Neuronal stem cell (in vitro differentiated cells): ENCODE measurements around the gene UBAC2.

Experiments
- DNase-seq: peaks from one replicate; pipeline ENCODE4 v3.0.0-alpha.2; 2013; ENCODE audit warnings: low spot score
- H2AFZ ChIP-seq: one replicate; pipeline ENCODE4 v1.6.1; 2013; ENCODE audit warnings: mild to moderate bottlenecking, low read length, inconsistent platforms
- H2AK5ac ChIP-seq: 2 replicates; pipeline ENCODE4 v1.6.1; 2013; ENCODE audit warnings: low read depth, mild to moderate bottlenecking, inconsistent platforms, low read length, moderate library complexity, mixed read lengths
- H2BK120ac ChIP-seq: 2 replicates; pipeline ENCODE4 v1.6.1; 2013; ENCODE audit warnings: low read depth, mild to moderate bottlenecking, inconsistent platforms, low read length, moderate library complexity, mixed read lengths
- H2BK12ac ChIP-seq: one replicate; pipeline ENCODE4 v1.6.1; 2013; ENCODE audit warnings: low read length, inconsistent platforms
- H2BK15ac ChIP-seq: 2 replicates; pipeline ENCODE4 v1.6.1; 2013; ENCODE audit warnings: mild to moderate bottlenecking, low read length, inconsistent platforms, mixed read lengths
- H2BK5ac ChIP-seq: one replicate; pipeline ENCODE4 v1.6.1; 2013; ENCODE audit warnings: inconsistent platforms, mild to moderate bottlenecking, low read length, moderate library complexity
- H3K14ac ChIP-seq: one replicate; pipeline ENCODE4 v1.6.1; 2013; ENCODE audit warnings: low read length, inconsistent platforms
- H3K18ac ChIP-seq: 2 replicates; pipeline ENCODE4 v1.6.1; 2013; ENCODE audit warnings: low read length, inconsistent platforms
- H3K23ac ChIP-seq: 2 replicates; pipeline ENCODE4 v1.6.1; 2013; ENCODE audit warnings: low read depth, mild to moderate bottlenecking, mixed read lengths, low read length, inconsistent platforms; ENCODE audit not compliant: poor library complexity
- H3K27ac ChIP-seq: replicated peaks from 3 replicates; pipeline ENCODE4 v1.5.1; 2013; ENCODE audit warnings: low read length, inconsistent platforms
- H3K27me3 ChIP-seq, 3 experiments: 2 replicates each; pipeline ENCODE4 v1.6.1; 2013; ENCODE audit warnings: low read length in 3 of 3, mild to moderate bottlenecking in 2 of 3, inconsistent platforms in 1 of 3, low read depth in 1 of 3, mixed read lengths in 1 of 3, moderate library complexity in 1 of 3; ENCODE audit not compliant: control insufficient read depth in 3 of 3, insufficient read depth in 3 of 3
- H3K36me3 ChIP-seq, 2 donors: replicated peaks in 1 of 2; 2 replicates each; pipeline ENCODE4 v1.6.1; 2013; ENCODE audit warnings: low read length in 2 of 2; ENCODE audit not compliant: control insufficient read depth in 2 of 2, insufficient read depth in 2 of 2
- H3K4ac ChIP-seq: 2 replicates; pipeline ENCODE4 v1.6.1; 2013; ENCODE audit warnings: inconsistent platforms, mild to moderate bottlenecking, low read length, moderate library complexity
- H3K4me1 ChIP-seq, 2 donors: 1 replicate in 1 of 2; 2 replicates in 1 of 2; pipeline ENCODE4 v1.6.1; 2013; ENCODE audit warnings: low read length in 2 of 2, low read depth in 1 of 2; ENCODE audit not compliant: control insufficient read depth in 2 of 2, insufficient read depth in 1 of 2
- H3K4me2 ChIP-seq: one replicate; pipeline ENCODE4 v1.6.1; 2013; ENCODE audit warnings: mild to moderate bottlenecking, low read length, inconsistent platforms; ENCODE audit not compliant: insufficient read depth, poor library complexity, severe bottlenecking
- H3K4me3 ChIP-seq, 2 donors: 2 replicates each; pipeline ENCODE4 v1.5.1; 2013; ENCODE audit warnings: low read length in 2 of 2, mild to moderate bottlenecking in 2 of 2, inconsistent platforms in 1 of 2, moderate library complexity in 1 of 2
- H3K79me1 ChIP-seq: one replicate; pipeline ENCODE4 v1.6.1; 2013; ENCODE audit warnings: low read depth, mild to moderate bottlenecking, inconsistent platforms, low read length, moderate library complexity
- H3K9ac ChIP-seq: one replicate; pipeline ENCODE4 v1.6.1; 2013; ENCODE audit warnings: mild to moderate bottlenecking, low read depth, low read length, inconsistent platforms; ENCODE audit not compliant: poor library complexity
- H3K9me3 ChIP-seq, 2 donors: replicated peaks in 1 of 2; 2 replicates each; pipeline versions ENCODE3 to v1.6.1; 2013; ENCODE audit warnings: low read length in 2 of 2, mild to moderate bottlenecking in 2 of 2, inconsistent platforms in 1 of 2, low read depth in 1 of 2, mixed read lengths in 1 of 2, moderate library complexity in 1 of 2; ENCODE audit not compliant: control insufficient read depth in 2 of 2, insufficient read depth in 1 of 2
- H4K8ac ChIP-seq: one replicate; pipeline ENCODE4 v1.6.1; 2013; ENCODE audit warnings: low read depth, mild to moderate bottlenecking, inconsistent platforms, low read length, moderate library complexity
- H4K91ac ChIP-seq: one replicate; pipeline ENCODE4 v1.6.1; 2013; ENCODE audit warnings: low read length, low read depth, mild to moderate bottlenecking, inconsistent platforms; ENCODE audit not compliant: poor library complexity
- WGBS, 2 donors: extraction: QIAGEN DNeasy Blood & Tissue Kit; methylation state at CpG; one replicate each; pipeline ENCODE4 v1.1.7; 2013; ENCODE audit warnings: missing lambda C conversion rate in 2 of 2, mixed read lengths in 1 of 2; ENCODE audit not compliant: insufficient read length in 2 of 2, insufficient replicate concordance in 1 of 2; ENCODE audit errors: extremely low coverage in 2 of 2; 5-methylcytosine and 5-hydroxymethylcytosine counted together

Gene UBAC2

DNA sequence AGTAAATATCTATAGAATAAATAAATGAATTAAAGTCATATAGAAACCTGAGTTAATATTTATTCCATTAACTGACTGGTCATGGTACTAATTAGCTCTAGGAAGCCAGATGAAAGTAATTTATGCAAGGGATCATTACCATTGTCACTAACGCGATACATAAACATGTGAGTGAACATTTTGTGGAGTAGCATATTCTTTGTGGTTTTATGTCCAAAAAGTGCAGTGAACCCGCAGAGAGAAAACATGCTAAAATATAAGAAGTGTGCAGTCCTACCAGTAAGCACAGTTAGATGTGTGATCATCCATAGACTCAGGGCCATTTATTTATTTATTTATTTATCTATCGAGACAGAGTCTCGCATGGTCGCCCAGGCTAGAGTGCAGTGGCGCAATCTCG is 104.9 kb downstream of the UBAC2 start:
- peaks cover 3 to 16% of the 10 kb centered on the region in 2 donors for H3K4me1 ChIP-seq
- H3K18ac ChIP-seq, result no peak overlapping the region
- peaks cover 0 to 3% of the 10 kb centered on the region in 2 donors for H3K9me3 ChIP-seq
- no peak overlapping the region for H4K91ac ChIP-seq
- H3K4me3 ChIP-seq, result no peak overlapping the region
- H3K4me2 ChIP-seq, result no peak overlapping the region
- no peak overlapping the region for H2BK12ac ChIP-seq
- H3K27ac ChIP-seq, result no peak overlapping the region
- DNase-seq, result no peak
- H4K8ac ChIP-seq, result no peak overlapping the region
- no peak overlapping the region for H2AK5ac ChIP-seq
- no CpG with 5 or more reads among the region's 8 CpGs for WGBS, 2 donors
- no peak overlapping the region for H3K14ac ChIP-seq
- peaks cover 4 to 6% of the 10 kb centered on the region in 2 donors for H3K36me3 ChIP-seq
- H3K9ac ChIP-seq, result no peak overlapping the region
- peaks cover 1% of the 10 kb centered on the region for H3K79me1 ChIP-seq
- no peak overlapping the region for H3K23ac ChIP-seq
- H2BK15ac ChIP-seq, result no peak overlapping the region
- no peak overlapping the region for H3K4ac ChIP-seq
- H2AFZ ChIP-seq, result no peak overlapping the region
- no peak overlapping the region for H2BK5ac ChIP-seq
- H2BK120ac ChIP-seq, result no peak overlapping the region
- H3K27me3 ChIP-seq, result no peaks in the 10 kb centered on the region

GRCh38 chr13:99307247-99307646 is 106.6 kb downstream of the UBAC2 start, which contains the start of gene GPR183:
TSS of gene GPR183 (minus strand) at chr13:99307399. CDS start at chr13:99296145, 11,254 bp downstream.
- Histone ChIP-seq H3K9ac (no peak within 1 kb of the TSS), H4K8ac (no peak within 1 kb of the TSS), H3K4me2 (no peak within 1 kb of the TSS), H3K18ac (no peak within 1 kb of the TSS), H3K23ac (no peak within 1 kb of the TSS), H2AFZ (no peak within 1 kb of the TSS), H3K4ac (no peak within 1 kb of the TSS), H3K4me1 (peaks cover 4 to 16% of the 10 kb centered on the region in 2 donors), H4K91ac (no peak within 1 kb of the TSS), H3K27ac (no peak within 1 kb of the TSS), H3K14ac (no peak within 1 kb of the TSS), H2BK120ac (no peak within 1 kb of the TSS), H2BK15ac (no peak within 1 kb of the TSS), H2BK12ac (no peak within 1 kb of the TSS), H2AK5ac (no peak within 1 kb of the TSS), H3K36me3 (peaks cover 4 to 6% of the 10 kb centered on the region in 2 donors), H3K27me3 (no peaks in the 10 kb centered on the region), H2BK5ac (no peak within 1 kb of the TSS), H3K4me3 (no peak within 1 kb of the TSS), H3K79me1 (peaks cover 1% of the 10 kb centered on the region), H3K9me3 (peaks cover 3% of the 10 kb centered on the region in 2 donors)
- WGBS, 2 donors, result no CpG with 5 or more reads among the region's 4 CpGs
- DNase-seq, result no peak

DNA sequence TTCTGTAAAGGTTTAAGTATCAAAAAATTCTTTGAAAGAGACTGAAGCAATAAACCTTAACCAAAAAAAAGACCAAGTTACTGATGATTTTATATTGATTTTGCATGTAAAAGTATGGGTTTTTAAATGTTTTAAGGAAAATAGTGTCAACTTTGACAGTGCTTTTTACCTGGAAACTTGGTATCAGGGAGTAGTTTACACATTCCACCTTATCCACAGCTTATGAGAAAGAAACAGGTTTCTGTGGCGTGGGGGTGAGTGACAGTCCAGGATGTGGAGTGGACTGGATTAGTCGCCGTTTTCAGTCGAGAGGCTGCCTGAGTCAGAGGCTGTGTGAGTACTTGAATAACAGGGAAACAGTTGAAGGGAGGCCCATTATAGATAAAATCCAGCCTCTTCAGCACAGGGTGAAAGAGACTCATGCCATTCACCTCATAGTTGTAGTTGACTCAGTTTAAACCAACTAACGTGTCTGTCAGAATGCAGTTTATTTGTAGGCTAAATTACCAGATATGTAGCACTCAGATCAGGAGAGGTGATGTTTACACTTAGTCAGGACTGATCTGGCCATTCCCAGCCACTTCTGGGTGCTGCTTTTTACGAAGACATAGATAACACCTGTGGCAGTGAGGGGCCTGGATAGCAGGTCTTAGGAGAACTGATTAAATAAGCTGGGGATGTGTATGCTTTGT is 107.1 kb downstream of the UBAC2 start:
- no peaks in the 10 kb centered on the region for H3K27me3 ChIP-seq
- H3K23ac ChIP-seq, result no peak overlapping the region
- H2AK5ac ChIP-seq, result no peak overlapping the region
- H4K91ac ChIP-seq, result no peak overlapping the region
- WGBS, 2 donors, result no CpG with 5 or more reads among the region's 6 CpGs
- H3K14ac ChIP-seq, result no peak overlapping the region
- no peak overlapping the region for H3K4me2 ChIP-seq
- H2BK120ac ChIP-seq, result no peak overlapping the region
- no peak for DNase-seq
- H2BK12ac ChIP-seq, result no peak overlapping the region
- H3K9ac ChIP-seq, result no peak overlapping the region
- H3K4me1 ChIP-seq, result peaks cover 8 to 20% of the 10 kb centered on the region in 2 donors
- H3K79me1 ChIP-seq, result peaks cover 1% of the 10 kb centered on the region
- no peak overlapping the region for H3K18ac ChIP-seq
- H4K8ac ChIP-seq, result no peak overlapping the region
- H2BK15ac ChIP-seq, result no peak overlapping the region
- no peak overlapping the region for H3K27ac ChIP-seq
- H3K9me3 ChIP-seq, result peaks cover 3% of the 10 kb centered on the region in 2 donors
- H2AFZ ChIP-seq, result no peak overlapping the region
- H3K36me3 ChIP-seq, result peaks cover 4 to 6% of the 10 kb centered on the region in 2 donors
- no peak overlapping the region for H3K4ac ChIP-seq
- no peak overlapping the region for H2BK5ac ChIP-seq
- no peak overlapping the region for H3K4me3 ChIP-seq

DNA sequence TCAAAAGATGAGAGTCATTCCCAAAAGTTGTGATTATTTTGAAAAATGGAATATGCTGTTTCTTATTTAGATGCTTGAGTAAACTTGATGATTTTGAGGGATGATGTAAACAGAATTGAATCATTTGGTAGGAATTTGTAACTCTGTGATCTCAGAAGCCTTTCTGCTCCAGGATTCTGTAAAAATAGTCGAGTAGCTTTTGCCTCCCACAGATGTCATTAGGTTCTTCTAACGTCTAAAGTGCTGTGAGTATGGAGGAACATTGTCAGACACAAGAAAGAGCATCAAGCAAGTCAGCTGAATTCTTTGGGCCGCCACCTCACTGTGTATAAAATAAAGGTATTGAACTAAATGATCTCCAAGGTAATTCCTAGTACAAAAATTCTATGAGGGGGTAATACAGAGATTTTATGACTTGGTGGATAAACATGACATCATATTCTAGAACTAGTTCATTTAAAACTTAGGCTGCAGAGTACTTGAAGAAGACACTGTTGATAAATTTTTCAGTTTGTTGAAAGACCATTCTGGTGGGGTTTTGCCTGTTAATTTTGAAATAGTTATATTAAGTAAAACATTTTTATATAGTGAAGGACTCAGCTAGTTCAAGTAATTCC is 107.9 kb downstream of the UBAC2 start:
- Histone ChIP-seq H3K4me1 (peaks cover 11 to 23% of the 10 kb centered on the region in 2 donors), H2BK15ac (no peak overlapping the region), H3K9ac (no peak overlapping the region), H3K27ac (no peak overlapping the region), H4K8ac (no peak overlapping the region), H2AFZ (no peak overlapping the region), H3K4me3 (no peak overlapping the region), H3K4me2 (no peak overlapping the region), H4K91ac (no peak overlapping the region), H2AK5ac (no peak overlapping the region), H2BK12ac (no peak overlapping the region), H2BK5ac (no peak overlapping the region), H3K79me1 (peaks cover 1% of the 10 kb centered on the region), H3K18ac (no peak overlapping the region), H3K14ac (no peak overlapping the region), H3K36me3 (peaks cover 4 to 6% of the 10 kb centered on the region in 2 donors), H3K9me3 (peaks cover 3% of the 10 kb centered on the region in 2 donors), H3K23ac (no peak overlapping the region), H2BK120ac (no peak overlapping the region), H3K27me3 (no peaks in the 10 kb centered on the region), H3K4ac (no peak overlapping the region)
- no CpG with 5 or more reads among the region's 3 CpGs for WGBS, 2 donors
- DNase-seq, result no peak
